K562 (cell line): ENCODE results near the gene PACSIN2. TPM values are rescaled to one million over a fixed set of nuclear protein-coding genes. Genes with fewer than 3 reads are reported as not detected.

ENCODE experiments used
- ADNP ChIP-seq: fragments of 200-800 bp; sonication (Bioruptor generic); IDR thresholded peaks from 2 replicates; pipeline ENCODE4 v1.6.1; 2016; ENCODE audit warnings: missing genetic modification characterization, missing compliant biosample characterization
- EGR1 ChIP-seq: fragments of 450-650 bp; conservative IDR thresholded peaks from 2 replicates; pipeline ENCODE4 v1.6.1; 2017; ENCODE audit warnings: mild to moderate bottlenecking
- ESRRB ChIP-seq: fragments of 250-450 bp; sonication (Bioruptor Pico); IDR thresholded peaks from 2 replicates; pipeline ENCODE4 v1.5.0; 2020; ENCODE audit warnings: mild to moderate bottlenecking, moderate library complexity, borderline replicate concordance
- FOXM1 ChIP-seq, 2 experiments: fragments of 450-650 bp in 1 of 2; sonication (generic) in 1 of 2; formaldehyde crosslinking in 1 of 2; IDR thresholded peaks; 2 replicates each; pipeline versions ENCODE4 v1.6.1 to v1.9.0; 2017 to 2022; ENCODE audit warnings: low read depth in 2 of 2, mild to moderate bottlenecking in 2 of 2, missing genetic modification reagents in 1 of 2, moderate library complexity in 1 of 2
- HMG20A ChIP-seq: fragments of 450-650 bp; formaldehyde crosslinking; conservative IDR thresholded peaks from 2 replicates; pipeline ENCODE4 v1.4.0; 2020; ENCODE audit warnings: mild to moderate bottlenecking, mixed read lengths
- KLF10 ChIP-seq: fragments of 250-450 bp; sonication (Bioruptor Pico); IDR thresholded peaks from 2 replicates; pipeline ENCODE4 v1.6.1; 2021; ENCODE audit warnings: matching md5 sums
- LARP7 ChIP-seq: fragments of 450-650 bp; IDR thresholded peaks from 2 replicates; pipeline ENCODE4 v1.6.1; 2016
- MCM2 ChIP-seq: fragments of 450-650 bp; IDR thresholded peaks from 2 replicates; pipeline ENCODE4 v1.6.1; 2017; ENCODE audit warnings: low read depth, mild to moderate bottlenecking
- MCM7 ChIP-seq, 2 experiments: fragments of 450-650 bp; IDR thresholded peaks; 2 replicates each; pipeline ENCODE4 v1.6.1; 2016 to 2018
- MTA1 ChIP-seq: fragments of 450-650 bp; IDR thresholded peaks from 2 replicates; pipeline ENCODE4 v1.6.1; 2017; ENCODE audit warnings: borderline replicate concordance
- MTA2 ChIP-seq: fragments of 450-650 bp; IDR thresholded peaks from 2 replicates; pipeline ENCODE4 v1.6.1; 2016; ENCODE audit warnings: low read depth
- NRF1 ChIP-seq, 2 experiments: fragments of 450-650 bp; IDR thresholded peaks in 1 of 2; conservative IDR thresholded peaks in 1 of 2; 2 replicates each; pipeline ENCODE4 v1.6.1; 2014; ENCODE audit warnings: mild to moderate bottlenecking in 2 of 2
- PHB2 ChIP-seq: fragments of 450-650 bp; IDR thresholded peaks from 2 replicates; pipeline ENCODE4 v1.6.1; 2017; ENCODE audit warnings: low read depth
- PHTF2 ChIP-seq: fragments of 250-450 bp; sonication (Bioruptor Pico); IDR thresholded peaks from 2 replicates; pipeline ENCODE4 v1.5.0; 2021; ENCODE audit warnings: mild to moderate bottlenecking
- RBM17 ChIP-seq: fragments of 200-400 bp; formaldehyde crosslinking; IDR thresholded peaks from 2 replicates; pipeline ENCODE4 v1.6.1; 2017; ENCODE audit warnings: low read depth, mild to moderate bottlenecking, low read length, borderline replicate concordance
- SIX5 ChIP-seq, 2 experiments: IDR thresholded peaks; 2 replicates each; pipeline ENCODE4 v1.6.1; 2011; ENCODE audit warnings: low read length in 2 of 2, borderline replicate concordance in 1 of 2, low read depth in 1 of 2, mild to moderate bottlenecking in 1 of 2, moderate library complexity in 1 of 2; ENCODE audit not compliant: insufficient read depth in 1 of 2
- XRCC5 ChIP-seq: fragments of 200-400 bp; formaldehyde crosslinking; IDR thresholded peaks from 2 replicates; pipeline ENCODE4 v1.6.1; 2017; ENCODE audit warnings: low read depth, mild to moderate bottlenecking, low read length
- ZBTB17 ChIP-seq: fragments of 450-650 bp; formaldehyde crosslinking; IDR thresholded peaks from 2 replicates; pipeline ENCODE4 v1.4.0; 2020; ENCODE audit warnings: mild to moderate bottlenecking
- ZFP30 ChIP-seq: fragments of 250-450 bp; sonication (Bioruptor Pico); IDR thresholded peaks from 2 replicates; pipeline ENCODE4 v1.8.0; 2022; ENCODE audit warnings: moderate library complexity, mild to moderate bottlenecking, inconsistent platforms, borderline replicate concordance
- ZNF23 ChIP-seq: fragments of 250-450 bp; sonication (Bioruptor Pico); IDR thresholded peaks from 2 replicates; pipeline ENCODE4 v1.4.0; 2020; ENCODE audit warnings: mild to moderate bottlenecking
- ZNF766 ChIP-seq: fragments of 200-800 bp; sonication (Bioruptor generic); conservative IDR thresholded peaks from 2 replicates; pipeline ENCODE4 v1.6.1; 2016; ENCODE audit warnings: missing genetic modification characterization, missing compliant biosample characterization
- ZNF785 ChIP-seq: fragments of 250-450 bp; sonication (Bioruptor Pico); IDR thresholded peaks from 2 replicates; pipeline ENCODE4 v1.4.0; 2020; ENCODE audit warnings: mild to moderate bottlenecking
- ZSCAN32 ChIP-seq: fragments of 450-650 bp; formaldehyde crosslinking; IDR thresholded peaks from 2 replicates; pipeline ENCODE4 v1.4.0; 2020; ENCODE audit warnings: mild to moderate bottlenecking, moderate library complexity
- polyA plus RNA-seq, 8 experiments: library from polyadenylated mRNA; depleted of rRNA in 4 of 8; stranded (reverse) in 5 of 8; unstranded in 3 of 8; fragments of >200 nt; fragmentation: Nextera tagmentation in 2 of 8; fragmentation: Illumina TruSeq in 1 of 8; extraction: Ambion mirVana in 2 of 8; extraction: Trizol in 1 of 8; gene quantifications; 2 replicates each; pipeline versions ENCODE4 v1.2.1 to v1.2.3, GENCODE V29; 2011 to 2014; ENCODE audit warnings: inconsistent platforms in 1 of 8, missing spikeins in 1 of 8
- total RNA-seq, 7 experiments: library from RNA; depleted of rRNA in 6 of 7; stranded (reverse); fragments of >200 nt in 6 of 7; fragmentation: Illumina TruSeq in 2 of 7; extraction: Trizol in 2 of 7; gene quantifications; 2 replicates each; pipeline versions ENCODE4 v1.2.1 to v1.2.3, GENCODE V29; 2011 to 2021; ENCODE audit warnings: low replicate concordance in 1 of 7
- TF ChIP-seq, protein P1 (sequence below): sonication (generic); formaldehyde crosslinking; IDR thresholded peaks from 2 replicates; pipeline ENCODE4 v1.8.1; 2023; ENCODE audit warnings: mild to moderate bottlenecking, missing genetic modification reagents
- TF ChIP-seq, protein P2 (sequence below): sonication (generic); formaldehyde crosslinking; IDR thresholded peaks from 2 replicates; pipeline ENCODE4 v1.8.0; 2022; ENCODE audit warnings: missing genetic modification reagents, mild to moderate bottlenecking, borderline replicate concordance
- TF ChIP-seq, protein P3 (sequence below), 3 experiments: fragments of 200-800 bp in 1 of 3; sonication (Bioruptor generic) in 1 of 3; sonication (generic) in 1 of 3; formaldehyde crosslinking in 1 of 3; IDR thresholded peaks; 2 replicates each; pipeline versions ENCODE4 v1.6.1 to v1.8.0; 2016 to 2022; ENCODE audit warnings: mild to moderate bottlenecking in 2 of 3, missing compliant biosample characterization in 2 of 3, missing genetic modification characterization in 2 of 3, missing genetic modification reagents in 1 of 3

Gene PACSIN2
- total and polyA plus RNA-seq, 9 of the 15 experiments (the other 6 are each of a cell fraction or from before 2014, with no cell fraction given), result 0.45 to 45.1 (median 23.9) TPM

DNA sequence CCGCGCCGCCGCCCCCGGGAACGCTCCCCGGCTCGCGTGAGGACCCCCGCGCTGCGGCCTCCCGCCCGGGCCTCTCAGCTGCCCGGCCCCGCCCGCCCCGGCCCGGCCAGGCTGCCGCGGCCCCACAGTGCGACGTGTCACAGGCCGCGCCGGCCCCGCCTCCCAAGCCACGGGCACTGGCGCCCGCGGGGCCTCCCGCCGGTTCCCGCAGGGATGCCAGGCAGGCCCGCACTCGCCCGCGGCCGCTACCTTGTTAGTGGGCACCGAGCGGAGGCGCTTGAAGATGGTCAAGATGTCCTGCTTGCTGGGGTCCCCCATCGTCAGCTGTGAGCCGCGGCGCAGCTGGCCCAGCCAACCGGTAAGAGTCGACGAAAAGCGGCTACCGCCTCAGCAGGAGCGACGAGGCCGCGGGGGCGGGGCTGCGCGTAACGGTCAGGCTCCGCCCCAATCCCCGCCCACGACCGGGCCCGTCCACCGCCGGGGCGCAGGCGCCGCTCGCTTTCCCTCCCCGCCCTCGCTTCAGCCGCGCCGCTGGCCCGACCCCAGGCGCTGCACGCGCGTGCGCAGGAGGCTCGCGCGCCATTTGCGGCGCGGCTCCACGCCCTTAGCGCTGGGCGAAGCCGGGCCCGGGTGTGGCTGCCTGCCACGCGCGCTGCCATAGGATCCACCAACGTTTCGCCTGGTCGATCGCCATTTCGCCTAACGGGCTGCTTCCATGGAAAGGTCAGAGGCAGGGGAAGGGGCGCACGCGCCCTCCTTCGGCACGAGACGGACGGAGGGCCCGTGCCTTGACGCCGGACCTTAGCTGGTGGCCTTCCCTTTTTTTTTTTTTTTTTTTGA is 157.9 kb downstream of the PACSIN2 start, which contains the start of gene ARFGAP3 (continued):
- TF ChIP-seq, protein P1, sequence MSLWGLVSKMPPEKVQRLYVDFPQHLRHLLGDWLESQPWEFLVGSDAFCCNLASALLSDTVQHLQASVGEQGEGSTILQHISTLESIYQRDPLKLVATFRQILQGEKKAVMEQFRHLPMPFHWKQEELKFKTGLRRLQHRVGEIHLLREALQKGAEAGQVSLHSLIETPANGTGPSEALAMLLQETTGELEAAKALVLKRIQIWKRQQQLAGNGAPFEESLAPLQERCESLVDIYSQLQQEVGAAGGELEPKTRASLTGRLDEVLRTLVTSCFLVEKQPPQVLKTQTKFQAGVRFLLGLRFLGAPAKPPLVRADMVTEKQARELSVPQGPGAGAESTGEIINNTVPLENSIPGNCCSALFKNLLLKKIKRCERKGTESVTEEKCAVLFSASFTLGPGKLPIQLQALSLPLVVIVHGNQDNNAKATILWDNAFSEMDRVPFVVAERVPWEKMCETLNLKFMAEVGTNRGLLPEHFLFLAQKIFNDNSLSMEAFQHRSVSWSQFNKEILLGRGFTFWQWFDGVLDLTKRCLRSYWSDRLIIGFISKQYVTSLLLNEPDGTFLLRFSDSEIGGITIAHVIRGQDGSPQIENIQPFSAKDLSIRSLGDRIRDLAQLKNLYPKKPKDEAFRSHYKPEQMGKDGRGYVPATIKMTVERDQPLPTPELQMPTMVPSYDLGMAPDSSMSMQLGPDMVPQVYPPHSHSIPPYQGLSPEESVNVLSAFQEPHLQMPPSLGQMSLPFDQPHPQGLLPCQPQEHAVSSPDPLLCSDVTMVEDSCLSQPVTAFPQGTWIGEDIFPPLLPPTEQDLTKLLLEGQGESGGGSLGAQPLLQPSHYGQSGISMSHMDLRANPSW (CRISPR knock-in tag), result no peak
- TF ChIP-seq PHTF2 (CRISPR knock-in tag) (no peak), ADNP (tag) (no peak), MCM7 (IDR thresholded peaks at IDR 0.05) (no peak), SIX5 (IDR thresholded peaks at IDR 0.05; ENCODE audit: borderline replicate concordance in 1 of 2, insufficient read depth in 1 of 2, low read depth in 1 of 2, low read length in 2 of 2) (no peak), MTA2 (no peak), ZNF766 (CRISPR knock-in tag) (no peak; the same call in 1 of the 2 replicates), ZBTB17 (CRISPR knock-in tag) (no peak), MCM2 (no peak), MTA1 (peak; percentile 82), ZFP30 (CRISPR knock-in tag) (no peak), LARP7 (no peak), NRF1 (conservative IDR thresholded peaks at IDR 0.05 in 1 of 2, IDR thresholded peaks at IDR 0.05 in 1 of 2) (peak; percentile 96), PHB2 (no peak), HMG20A (no peak), KLF10 (CRISPR knock-in tag) (no peak), ZNF23 (no peak), ZNF785 (CRISPR knock-in tag) (no peak), FOXM1 (IDR thresholded peaks at IDR 0.05; ENCODE audit: low read depth) (no peak), FOXM1 (CRISPR knock-in tag; IDR thresholded peaks at IDR 0.05; ENCODE audit: low read depth) (peak; percentile 86), EGR1 (peak; percentile 76), XRCC5 (no peak; the same call in 1 of the 2 replicates), ESRRB (no peak), RBM17 (no peak), ZSCAN32 (CRISPR knock-in tag) (no peak)
- TF ChIP-seq, protein P2, sequence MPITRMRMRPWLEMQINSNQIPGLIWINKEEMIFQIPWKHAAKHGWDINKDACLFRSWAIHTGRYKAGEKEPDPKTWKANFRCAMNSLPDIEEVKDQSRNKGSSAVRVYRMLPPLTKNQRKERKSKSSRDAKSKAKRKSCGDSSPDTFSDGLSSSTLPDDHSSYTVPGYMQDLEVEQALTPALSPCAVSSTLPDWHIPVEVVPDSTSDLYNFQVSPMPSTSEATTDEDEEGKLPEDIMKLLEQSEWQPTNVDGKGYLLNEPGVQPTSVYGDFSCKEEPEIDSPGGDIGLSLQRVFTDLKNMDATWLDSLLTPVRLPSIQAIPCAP (CRISPR knock-in tag), result no peak
- TF ChIP-seq, protein P3, sequence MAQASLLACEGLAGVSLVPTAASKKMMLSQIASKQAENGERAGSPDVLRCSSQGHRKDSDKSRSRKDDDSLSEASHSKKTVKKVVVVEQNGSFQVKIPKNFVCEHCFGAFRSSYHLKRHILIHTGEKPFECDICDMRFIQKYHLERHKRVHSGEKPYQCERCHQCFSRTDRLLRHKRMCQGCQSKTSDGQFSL (CRISPR knock-in tag; IDR thresholded peaks at IDR 0.05), result no peak
- TF ChIP-seq, protein P3 (tag; IDR thresholded peaks at IDR 0.05), result no peak
